Panc1 (cell line): Measurements from ENCODE around the gene ZNF575. TPM values are rescaled to one million over a fixed set of nuclear protein-coding genes. Genes with fewer than 3 reads are reported as not detected.

ENCODE experiments used
- ATAC-seq: fragments of 200-7000 bp; cut with Tn5 transposase; 2 replicates; pipeline ENCODE4 v1.9.1; 2020; ENCODE audit warnings: mild to moderate bottlenecking, moderate library complexity
- BruUV-seq: library from RNA; stranded (reverse); fragments of 400-500 nt; replicated peaks from 2 replicates; lab custom pipeline; 2021; lab: Mats Ljungman, UMichigan
- CTCF ChIA-PET: fragments of 300-600 bp; sonication (Branson Sonifier 250); formaldehyde crosslinking; loops from one replicate; lab custom pipeline; 2022; ENCODE audit warnings: antibody characterized with exemption; lab: Charles Lee
- POLR2A ChIA-PET: fragments of 300-600 bp; sonication (Branson Sonifier 250); formaldehyde crosslinking; loops from one replicate; lab custom pipeline; 2022; ENCODE audit warnings: antibody characterized with exemption; lab: Charles Lee
- DNase-seq: peaks from one replicate; pipeline ENCODE4 v3.0.0-alpha.2; 2010; ENCODE audit warnings: low read depth, low spot score
- H3K27ac ChIP-seq: 2 replicates; pipeline ENCODE4 v1.5.1; 2011; ENCODE audit warnings: mild to moderate bottlenecking, low read length, inconsistent platforms
- H3K27me3 ChIP-seq: fragments of 200-500 bp; sonication (Bioruptor generic); 2 replicates; pipeline ENCODE4 v1.6.0; 2014; ENCODE audit warnings: low read length, inconsistent platforms; ENCODE audit not compliant: control insufficient read depth, insufficient read depth
- H3K36me3 ChIP-seq: fragments of 200-500 bp; sonication (Bioruptor generic); 2 replicates; pipeline ENCODE4 v1.5.1; 2014; ENCODE audit warnings: inconsistent platforms, mild to moderate bottlenecking, low read length, moderate library complexity; ENCODE audit not compliant: control insufficient read depth, insufficient read depth
- H3K4me1 ChIP-seq: 2 replicates; pipeline ENCODE4 v1.5.1; 2011; ENCODE audit warnings: inconsistent platforms, mild to moderate bottlenecking, low read length, moderate library complexity; ENCODE audit not compliant: control insufficient read depth, insufficient read depth
- H3K4me3 ChIP-seq, 2 experiments: 2 replicates each; pipeline ENCODE4 v1.5.1; 2011 to 2012; ENCODE audit warnings: low read depth in 2 of 2, low read length in 2 of 2, mild to moderate bottlenecking in 2 of 2, inconsistent platforms in 1 of 2, moderate library complexity in 1 of 2
- H3K9me3 ChIP-seq: fragments of 200-500 bp; sonication (Bioruptor generic); 2 replicates; pipeline ENCODE4 v1.5.1; 2014; ENCODE audit warnings: low read depth, mild to moderate bottlenecking, inconsistent platforms, low read length, moderate library complexity; ENCODE audit not compliant: control insufficient read depth, insufficient read depth
- CTCF ChIP-seq: fragments of 450-650 bp; IDR thresholded peaks from 2 replicates; pipeline ENCODE4 v1.5.1; 2017; ENCODE audit warnings: mild to moderate bottlenecking
- POLR2AphosphoS5 ChIP-seq: IDR thresholded peaks from 2 replicates; pipeline ENCODE4 v1.6.1; 2012; ENCODE audit warnings: mild to moderate bottlenecking, low read depth, low read length, moderate library complexity
- REST ChIP-seq, 2 experiments: IDR thresholded peaks; 2 replicates each; pipeline ENCODE4 v1.6.1; 2011 to 2012; ENCODE audit warnings: low read depth in 2 of 2, control low read depth in 1 of 2, low read length in 1 of 2, mild to moderate bottlenecking in 1 of 2, moderate library complexity in 1 of 2; ENCODE audit not compliant: insufficient read depth in 1 of 2
- SIN3A ChIP-seq: IDR thresholded peaks from 2 replicates; pipeline ENCODE4 v1.6.1; 2012; ENCODE audit warnings: low read depth, mild to moderate bottlenecking, low read length, moderate library complexity, borderline replicate concordance; ENCODE audit not compliant: insufficient read depth
- TCF7L2 ChIP-seq: IDR thresholded peaks from 2 replicates; pipeline ENCODE4 v1.6.1; 2011; ENCODE audit warnings: mild to moderate bottlenecking, low read depth, low read length, inconsistent platforms
- in situ Hi-C: cut with HindIII; loops from 2 replicates; pipeline ENCODE4 v1.10.0; 2016; ENCODE audit warnings: low sequenced_read_pairs, low pct_unique_long_range_greater_than_20kb
- intact Hi-C: fragments of 100-400 bp; cut with micrococcal nuclease; formaldehyde crosslinking; loops from one replicate; pipeline ENCODE4 v1.10.0; 2022; ENCODE audit not compliant: unreplicated experiment
- total RNA-seq: library from RNA; stranded (reverse); gene quantifications from one replicate; pipeline ENCODE4 v1.2.1, GENCODE V29; 2021; ENCODE audit not compliant: unreplicated experiment

The ZNF575 gene
- total RNA-seq, 1 experiment from 2014 or later = 1.9 TPM

GRCh38 chr19:43562226-43562697 lies 29.3 kb downstream of the ZNF575 start:
- ATAC-seq = no peak
- no peak for DNase-seq
- CTCF ChIA-PET = no interaction called here
- no peak overlapping the region for H3K4me3 ChIP-seq
- H3K9me3 ChIP-seq = no peaks in the 10 kb centered on the region
- in situ Hi-C loops (no loop called here), intact Hi-C loops (no loop called here)
- POLR2A ChIA-PET = no interaction called here
- no peaks in the 10 kb centered on the region for H3K36me3 ChIP-seq
- H3K4me1 ChIP-seq = no peaks in the 10 kb centered on the region
- no peak for TF ChIP-seq SIN3A
- no peak for TF ChIP-seq TCF7L2
- no peak for TF ChIP-seq CTCF
- no peak for TF ChIP-seq REST (IDR thresholded peaks at IDR 0.05; ENCODE audit: insufficient read depth in 1 of 2, low read depth in 2 of 2, low read length in 1 of 2)
- TF ChIP-seq POLR2AphosphoS5 = no peak
- H3K27me3 ChIP-seq = no peaks in the 10 kb centered on the region
- H3K27ac ChIP-seq = no peak overlapping the region
- no TSS peak for BruUV-seq

- ChIA-PET CTCF (no interaction called here), POLR2A (no interaction called here)
- Histone ChIP-seq H3K27me3 (no peaks in the 10 kb centered on the region), H3K9me3 (no peaks in the 10 kb centered on the region), H3K4me1 (no peaks in the 10 kb centered on the region), H3K36me3 (no peaks in the 10 kb centered on the region), H3K4me3 (no peak overlapping the region), H3K27ac (no peak overlapping the region)
- BruUV-seq = no TSS peak
- intact Hi-C loops = no loop called here
- ATAC-seq (peak; percentile 48; the same call in 1 of the 2 replicates), DNase-seq (peak; percentile 46)
- TF ChIP-seq REST (IDR thresholded peaks at IDR 0.05; ENCODE audit: insufficient read depth in 1 of 2, low read depth in 2 of 2, low read length in 1 of 2) (no peak), CTCF (no peak), POLR2AphosphoS5 (no peak), TCF7L2 (no peak), SIN3A (no peak)
- in situ Hi-C loops = no loop called here
These were observed 29.8 kb downstream of the ZNF575 start for GRCh38 chr19:43562698-43563241.
